ENCODE measurements around the gene SPARCL1. TPM values are rescaled to one million over a fixed set of nuclear protein-coding genes. Genes with fewer than 3 reads are reported as not detected.
A peak's percentile ranks its signal among the peaks of the same experiment; 100 is the strongest.

The SPARCL1 gene
- total and polyA plus RNA-seq, 2 donors (not counting 1 experiment from before 2014, with no cell fraction given), result 0.64 to 4.1 TPM

DNA sequence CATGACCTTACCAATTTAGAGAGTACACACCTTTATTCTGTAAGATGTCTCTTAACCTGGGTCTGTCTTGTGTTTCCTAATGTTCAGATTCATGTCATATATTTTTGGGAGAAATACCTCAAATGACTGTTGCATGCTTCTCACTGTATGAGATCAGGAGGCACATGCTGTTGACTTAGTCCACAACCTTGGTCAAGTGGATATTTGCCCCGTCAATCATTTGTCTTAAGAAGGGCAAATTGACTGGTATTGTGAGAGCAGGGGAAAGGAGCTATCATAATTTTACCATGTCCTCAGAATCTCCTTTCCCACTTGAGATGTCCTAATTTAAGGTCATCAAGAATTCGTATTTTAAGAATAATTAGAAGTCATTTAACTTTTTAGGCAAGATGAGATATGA is 95.8 kb downstream of the SPARCL1 start:
- Histone ChIP-seq H2AFZ (ENCODE audit: low read length) (no peak overlapping the region), H3K27me3 (ENCODE audit: control insufficient read depth, insufficient read depth, low read length) (no peaks in the 10 kb centered on the region), H3K27ac (ENCODE audit: insufficient read depth, low read length) (no peak overlapping the region), H3K79me2 (ENCODE audit: control insufficient read depth, insufficient read depth, low read length) (peaks cover 12% of the 10 kb centered on the region), H3K9ac (ENCODE audit: insufficient read depth, low read length) (no peak overlapping the region), H4K20me1 (ENCODE audit: control insufficient read depth, extremely low read depth, insufficient read depth, low read length) (no peaks in the 10 kb centered on the region), H3K4me3 (replicated peaks in 1 of 4; ENCODE audit: control extremely low read depth in 1 of 4, insufficient read depth in 1 of 4, low read depth in 3 of 4, low read length in 4 of 4) (no peak overlapping the region), H3K4me1 (ENCODE audit: control insufficient read depth, extremely low read depth, insufficient read depth, low read length) (no peaks in the 10 kb centered on the region), H3K9me3 (ENCODE audit: control insufficient read depth, insufficient read depth, low read depth, low read length) (no peaks in the 10 kb centered on the region), H3K36me3 (ENCODE audit: control insufficient read depth, insufficient read depth, low read length) (peaks cover 2% of the 10 kb centered on the region), H3K4me2 (ENCODE audit: extremely low read depth, insufficient read depth, low read length) (no peak overlapping the region)
- TF ChIP-seq CTCF (conservative IDR thresholded peaks at IDR 0.05 in 1 of 2, IDR thresholded peaks at IDR 0.05 in 1 of 2; ENCODE audit: low read depth in 1 of 2, low read length in 2 of 2) (no peak), EZH2 (IDR thresholded peaks at IDR 0.05; ENCODE audit: low read length, missing control alignments) (no peak)
- no peak for DNase-seq (ENCODE audit: low read depth in 2 of 2)

DNA sequence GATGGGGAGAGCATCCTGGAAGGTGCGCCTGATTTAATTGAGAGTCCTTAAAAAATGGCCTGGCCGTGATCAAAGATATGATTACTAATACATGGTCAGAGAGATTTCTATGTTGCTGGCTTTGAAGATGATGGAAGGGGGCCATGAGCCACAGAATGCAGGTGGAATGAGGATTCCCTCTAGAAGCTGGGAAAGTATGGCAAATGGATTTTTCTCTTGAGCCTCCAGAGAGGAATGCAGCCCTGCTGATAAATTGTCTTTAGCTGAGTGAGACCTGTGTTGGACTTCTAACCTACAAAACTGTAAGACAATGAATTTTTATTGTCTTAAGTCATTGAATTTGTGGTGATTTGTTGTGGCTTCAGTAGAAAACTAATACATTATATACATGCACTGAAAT is 99.1 kb downstream of the SPARCL1 start:
- H2AFZ ChIP-seq (ENCODE audit: low read length), result no peak overlapping the region
- no peaks in the 10 kb centered on the region for H3K36me3 ChIP-seq (ENCODE audit: control insufficient read depth, insufficient read depth, low read length)
- H3K27me3 ChIP-seq (ENCODE audit: control insufficient read depth, insufficient read depth, low read length), result no peaks in the 10 kb centered on the region
- H3K79me2 ChIP-seq (ENCODE audit: control insufficient read depth, insufficient read depth, low read length), result peaks cover 22% of the 10 kb centered on the region
- no peaks in the 10 kb centered on the region for H3K9me3 ChIP-seq (ENCODE audit: control insufficient read depth, insufficient read depth, low read depth, low read length)
- H4K20me1 ChIP-seq (ENCODE audit: control insufficient read depth, extremely low read depth, insufficient read depth, low read length), result no peaks in the 10 kb centered on the region
- H3K4me1 ChIP-seq (ENCODE audit: control insufficient read depth, extremely low read depth, insufficient read depth, low read length), result no peaks in the 10 kb centered on the region
- H3K27ac ChIP-seq (ENCODE audit: insufficient read depth, low read length), result no peak overlapping the region
- H3K9ac ChIP-seq (ENCODE audit: insufficient read depth, low read length), result no peak overlapping the region
- peak in 1 of 2 donors; percentile 52 for DNase-seq (ENCODE audit: low read depth in 2 of 2)
- no peak overlapping the region for H3K4me2 ChIP-seq (ENCODE audit: extremely low read depth, insufficient read depth, low read length)
- no peak overlapping the region for H3K4me3 ChIP-seq (replicated peaks in 1 of 4; ENCODE audit: control extremely low read depth in 1 of 4, insufficient read depth in 1 of 4, low read depth in 3 of 4, low read length in 4 of 4)
- TF ChIP-seq EZH2 (IDR thresholded peaks at IDR 0.05; ENCODE audit: low read length, missing control alignments), result no peak
- TF ChIP-seq CTCF (conservative IDR thresholded peaks at IDR 0.05 in 1 of 2, IDR thresholded peaks at IDR 0.05 in 1 of 2; ENCODE audit: low read depth in 1 of 2, low read length in 2 of 2), result no peak

DNA sequence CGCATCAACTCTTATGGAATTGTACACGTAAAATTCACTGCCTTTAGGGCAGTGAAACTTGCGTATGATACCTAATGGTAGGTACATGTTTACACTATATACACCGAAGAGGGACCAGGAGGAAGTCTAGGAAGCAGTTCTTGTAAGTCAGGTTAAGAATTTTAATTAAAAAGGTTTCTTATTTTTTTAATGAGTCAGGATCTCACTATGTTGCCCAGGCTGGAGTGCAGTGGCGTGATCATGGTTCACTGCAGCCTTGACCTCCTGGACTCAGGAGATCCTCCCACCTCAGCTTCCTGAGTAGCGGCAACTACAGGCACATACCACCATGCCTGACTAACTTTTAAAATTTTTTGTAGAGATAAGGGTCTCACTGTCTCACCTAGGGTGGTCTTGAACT is 100.2 kb downstream of the SPARCL1 start:
- TF ChIP-seq EZH2 (IDR thresholded peaks at IDR 0.05; ENCODE audit: low read length, missing control alignments), result no peak
- no peak for TF ChIP-seq CTCF (conservative IDR thresholded peaks at IDR 0.05 in 1 of 2, IDR thresholded peaks at IDR 0.05 in 1 of 2; ENCODE audit: low read depth in 1 of 2, low read length in 2 of 2)
- Histone ChIP-seq H3K36me3 (ENCODE audit: control insufficient read depth, insufficient read depth, low read length) (no peaks in the 10 kb centered on the region), H3K27ac (ENCODE audit: insufficient read depth, low read length) (no peak overlapping the region), H3K27me3 (ENCODE audit: control insufficient read depth, insufficient read depth, low read length) (no peaks in the 10 kb centered on the region), H3K9ac (ENCODE audit: insufficient read depth, low read length) (no peak overlapping the region), H3K4me2 (ENCODE audit: extremely low read depth, insufficient read depth, low read length) (no peak overlapping the region), H3K4me3 (replicated peaks in 1 of 4; ENCODE audit: control extremely low read depth in 1 of 4, insufficient read depth in 1 of 4, low read depth in 3 of 4, low read length in 4 of 4) (no peak overlapping the region), H2AFZ (ENCODE audit: low read length) (no peak overlapping the region), H3K79me2 (ENCODE audit: control insufficient read depth, insufficient read depth, low read length) (peaks cover 30% of the 10 kb centered on the region), H3K9me3 (ENCODE audit: control insufficient read depth, insufficient read depth, low read depth, low read length) (no peaks in the 10 kb centered on the region), H3K4me1 (ENCODE audit: control insufficient read depth, extremely low read depth, insufficient read depth, low read length) (peaks cover 2% of the 10 kb centered on the region), H4K20me1 (ENCODE audit: control insufficient read depth, extremely low read depth, insufficient read depth, low read length) (no peaks in the 10 kb centered on the region)
- DNase-seq (ENCODE audit: low read depth in 2 of 2), result no peak
